ENCODE measurements around the gene MYD88. TPM values are rescaled to one million over a fixed set of nuclear protein-coding genes. Genes with fewer than 3 reads are reported as not detected.

Gene MYD88
- total RNA-seq, 1 donor, result 6.9 TPM

GRCh38 chr3:38111696-38112377 is 26.6 kb upstream of the MYD88 start:
- DNase-seq (ENCODE audit: low read depth), result no peak
- no peak overlapping the region for H3K4me3 ChIP-seq (ENCODE audit: low read depth, low read length)
- TF ChIP-seq CTCF (IDR thresholded peaks at IDR 0.05; ENCODE audit: insufficient read depth, low read depth, low read length), result no peak

GRCh38 chr3:38112378-38112761 is 26.1 kb upstream of the MYD88 start:
- no peak for TF ChIP-seq CTCF (IDR thresholded peaks at IDR 0.05; ENCODE audit: insufficient read depth, low read depth, low read length)
- DNase-seq (ENCODE audit: low read depth), result no peak

GRCh38 chr3:38114052-38114874 is 24.2 kb upstream of the MYD88 start:
- TF ChIP-seq CTCF (IDR thresholded peaks at IDR 0.05; ENCODE audit: insufficient read depth, low read depth, low read length), result no peak
- no peak overlapping the region for H3K4me3 ChIP-seq (ENCODE audit: low read depth, low read length)
- no peak for DNase-seq (ENCODE audit: low read depth)

More at GRCh38 chr3:38112378-38112761, 26.1 kb upstream of the MYD88 start:
- H3K4me3 ChIP-seq (ENCODE audit: low read depth, low read length), result no peak overlapping the region

GRCh38 chr3:38114875-38115644 is 23.4 kb upstream of the MYD88 start:
- no peak for DNase-seq (ENCODE audit: low read depth)
- H3K4me3 ChIP-seq (ENCODE audit: low read depth, low read length), result no peak overlapping the region
- TF ChIP-seq CTCF (IDR thresholded peaks at IDR 0.05; ENCODE audit: insufficient read depth, low read depth, low read length), result no peak

GRCh38 chr3:38115645-38116427 is 22.6 kb upstream of the MYD88 start:
- TF ChIP-seq CTCF (IDR thresholded peaks at IDR 0.05; ENCODE audit: insufficient read depth, low read depth, low read length), result no peak
- no peak for DNase-seq (ENCODE audit: low read depth)
- H3K4me3 ChIP-seq (ENCODE audit: low read depth, low read length), result no peak overlapping the region
